ENCODE data around the gene MUC2.

The MUC2 gene

GRCh38 chr11:1087961-1088926, 13.6 kb downstream of the MUC2 start:
- no peak for DNase-seq (ENCODE audit: low read depth)

DNA sequence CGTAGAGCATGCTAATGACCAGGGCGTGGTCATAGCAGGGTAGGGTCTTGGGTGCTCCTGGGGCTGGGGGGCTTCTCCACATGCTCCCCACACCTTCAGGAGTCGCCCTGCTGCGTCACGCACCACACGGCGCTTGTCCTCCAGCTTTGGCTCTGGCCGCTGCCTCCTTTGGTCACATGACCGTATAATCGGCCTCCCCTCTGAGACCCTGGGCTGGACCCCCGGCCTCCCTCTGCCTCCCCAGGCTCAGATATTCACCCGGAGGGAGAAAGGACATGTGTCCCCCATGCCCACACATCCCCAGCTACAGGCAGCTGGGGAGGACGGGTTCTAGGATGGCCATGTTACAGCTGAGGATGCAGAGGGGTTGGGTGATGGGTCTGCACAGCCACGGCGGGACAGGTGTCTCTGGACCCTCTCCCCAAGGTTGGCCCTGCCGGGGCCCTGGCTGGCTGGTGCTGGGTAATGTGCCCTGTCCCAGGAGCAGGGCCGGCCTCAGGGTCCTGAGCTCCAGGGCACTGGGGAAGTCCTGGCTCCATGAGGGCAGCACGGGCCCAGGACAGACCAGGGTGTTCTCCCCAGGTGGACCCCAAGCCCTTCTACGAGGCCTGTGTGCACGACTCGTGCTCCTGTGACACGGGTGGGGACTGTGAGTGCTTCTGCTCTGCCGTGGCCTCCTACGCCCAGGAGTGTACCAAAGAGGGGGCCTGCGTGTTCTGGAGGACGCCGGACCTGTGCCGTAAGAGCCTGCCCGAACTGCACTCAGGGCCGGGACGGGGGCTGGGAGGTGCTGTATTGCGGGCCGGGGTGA, 14.5 kb downstream of the MUC2 start:
- no peak for DNase-seq (ENCODE audit: low read depth)

- no peak for DNase-seq (ENCODE audit: low read depth)
Observed at GRCh38 chr11:1089738-1090599, 15.3 kb downstream of the MUC2 start.

GRCh38 chr11:1090600-1091331, 16.1 kb downstream of the MUC2 start:
- no peak for DNase-seq (ENCODE audit: low read depth)

DNA sequence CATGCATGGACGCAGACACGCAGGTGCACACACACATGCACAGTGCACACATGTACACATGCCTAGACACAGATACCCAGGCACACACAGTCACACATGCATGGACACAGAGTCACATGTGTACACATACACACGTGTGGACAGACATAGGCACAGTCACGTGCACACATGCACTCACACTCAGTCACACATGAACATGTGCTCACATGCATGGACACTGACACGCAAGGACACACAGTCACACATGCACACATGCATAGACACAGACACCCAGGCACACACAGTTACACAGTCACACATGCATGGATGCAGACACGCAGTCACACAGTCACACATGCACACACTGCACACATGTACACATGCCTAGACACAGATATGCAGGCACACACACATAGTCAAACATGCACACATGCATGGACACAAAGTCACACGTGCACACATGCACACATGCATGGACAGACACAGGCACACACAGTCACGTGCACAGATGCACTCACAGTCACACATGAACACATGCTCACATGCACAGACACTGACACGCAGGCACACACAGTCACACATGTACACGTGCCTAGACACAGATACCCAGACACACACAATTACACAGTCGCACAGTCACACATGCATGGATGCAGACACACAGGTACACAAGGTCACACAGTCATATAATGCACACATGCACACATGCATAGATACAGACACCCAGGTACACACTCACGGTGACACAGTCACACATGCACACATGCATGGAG, 16.8 kb downstream of the MUC2 start:
- no peak for DNase-seq (ENCODE audit: low read depth)

DNA sequence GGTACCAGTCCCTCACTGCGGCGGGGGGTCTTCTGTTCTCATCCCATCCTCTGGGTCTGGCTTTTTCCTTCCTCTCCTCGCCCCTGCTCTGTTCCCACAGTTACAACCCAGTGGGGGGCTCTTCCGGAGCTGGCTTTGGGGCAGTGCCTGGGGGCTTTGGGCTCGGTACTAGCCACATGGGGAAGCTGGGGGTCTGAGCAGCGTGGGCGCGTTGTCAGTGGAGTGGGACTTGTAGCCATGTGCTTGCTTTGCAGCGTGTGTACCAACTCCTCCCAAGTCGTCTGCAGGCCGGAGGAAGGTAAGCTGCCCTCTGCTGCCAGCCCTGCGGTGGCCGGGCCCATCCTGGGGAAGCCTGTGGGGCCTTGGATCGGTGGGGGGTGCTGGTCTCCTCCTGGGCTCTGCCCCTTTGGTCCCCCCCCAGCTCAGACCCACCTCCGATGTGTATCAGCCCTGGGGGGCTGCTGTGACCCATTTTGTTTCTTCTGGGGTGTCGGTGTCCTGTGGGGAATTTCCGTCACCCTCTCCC, 17.5 kb downstream of the MUC2 start:
- DNase-seq (ENCODE audit: low read depth) = no peak

- DNase-seq (ENCODE audit: low read depth) = no peak
Observed at GRCh38 chr11:1092919-1093318, 18.2 kb downstream of the MUC2 start.

GRCh38 chr11:1099519-1100355, 25.1 kb downstream of the MUC2 start:
- DNase-seq (ENCODE audit: low read depth) = no peak

GRCh38 chr11:1100417-1101245, 26.0 kb downstream of the MUC2 start:
- DNase-seq (ENCODE audit: low read depth) = no peak

GRCh38 chr11:1101318-1102089, 26.8 kb downstream of the MUC2 start:
- no peak for DNase-seq (ENCODE audit: low read depth)

DNA sequence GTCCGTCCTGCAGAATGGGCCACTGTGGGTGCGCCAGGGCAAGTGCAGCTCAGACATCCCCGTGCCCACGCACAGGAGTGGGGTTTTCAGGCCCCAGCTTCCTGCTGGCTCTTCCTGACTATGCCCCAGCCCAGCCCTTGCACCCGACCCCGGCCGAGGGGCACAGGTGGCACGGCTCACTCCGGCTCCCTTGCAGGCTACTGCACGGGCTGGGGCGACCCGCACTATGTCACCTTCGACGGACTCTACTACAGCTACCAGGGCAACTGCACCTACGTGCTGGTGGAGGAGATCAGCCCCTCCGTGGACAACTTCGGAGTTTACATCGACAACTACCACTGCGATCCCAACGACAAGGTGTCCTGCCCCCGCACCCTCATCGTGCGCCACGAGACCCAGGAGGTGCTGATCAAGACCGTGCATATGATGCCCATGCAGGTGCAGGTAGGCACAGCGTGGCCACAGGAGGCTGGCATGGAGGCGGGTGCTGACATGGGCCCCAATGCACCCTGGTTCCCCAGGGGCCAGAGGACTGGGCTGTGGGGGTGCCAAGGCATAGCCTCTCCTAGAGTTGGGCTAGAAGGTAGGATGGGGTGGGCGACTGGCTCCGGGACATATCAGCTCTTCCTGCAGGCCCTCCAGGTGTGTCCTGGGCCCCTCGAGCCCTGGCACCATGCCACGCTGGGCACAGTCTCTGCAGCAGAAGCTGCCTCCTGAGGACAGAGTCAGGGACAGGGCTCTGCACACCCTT, 27.7 kb downstream of the MUC2 start:
- no peak for DNase-seq (ENCODE audit: low read depth)

- no peak for DNase-seq (ENCODE audit: low read depth)
Observed at GRCh38 chr11:1102996-1103395, 28.3 kb downstream of the MUC2 start.

GRCh38 chr11:1103401-1104360, 29.0 kb downstream of the MUC2 start:
- no peak for DNase-seq (ENCODE audit: low read depth)

DNA sequence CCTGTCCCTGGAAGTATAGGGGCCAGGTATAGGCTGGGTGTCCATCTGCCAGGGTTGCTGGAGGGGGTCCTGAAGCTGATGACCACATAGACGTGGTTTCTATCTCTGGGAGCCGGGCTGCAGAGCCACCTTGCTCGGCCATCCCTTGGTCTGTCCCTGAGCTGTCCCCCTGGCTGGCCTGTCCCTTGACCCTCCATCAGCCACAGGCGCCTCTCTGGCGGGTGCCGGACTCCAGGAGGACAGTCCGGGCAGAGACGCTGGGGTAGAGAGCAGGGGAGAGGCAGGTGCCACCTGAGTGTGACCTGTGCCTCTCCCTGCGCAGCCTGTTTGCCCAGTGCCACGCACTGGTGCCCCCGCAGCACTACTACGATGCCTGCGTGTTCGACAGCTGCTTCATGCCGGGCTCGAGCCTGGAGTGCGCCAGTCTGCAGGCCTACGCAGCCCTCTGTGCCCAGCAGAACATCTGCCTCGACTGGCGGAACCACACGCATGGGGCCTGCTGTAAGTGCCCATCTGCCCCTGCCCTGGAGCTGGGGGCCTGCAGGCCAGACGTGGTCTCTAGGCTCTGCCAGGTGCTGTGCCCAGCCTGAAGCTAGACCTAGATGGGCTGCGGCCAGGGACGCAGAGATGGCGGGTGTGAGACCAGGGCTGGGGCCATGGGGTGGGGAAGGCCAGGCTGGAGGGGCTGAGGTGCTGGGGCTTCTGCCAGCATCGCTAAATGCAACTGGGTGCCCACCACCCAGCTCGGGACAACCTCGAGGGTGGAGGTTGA, 29.9 kb downstream of the MUC2 start:
- no peak for DNase-seq (ENCODE audit: low read depth)

DNA sequence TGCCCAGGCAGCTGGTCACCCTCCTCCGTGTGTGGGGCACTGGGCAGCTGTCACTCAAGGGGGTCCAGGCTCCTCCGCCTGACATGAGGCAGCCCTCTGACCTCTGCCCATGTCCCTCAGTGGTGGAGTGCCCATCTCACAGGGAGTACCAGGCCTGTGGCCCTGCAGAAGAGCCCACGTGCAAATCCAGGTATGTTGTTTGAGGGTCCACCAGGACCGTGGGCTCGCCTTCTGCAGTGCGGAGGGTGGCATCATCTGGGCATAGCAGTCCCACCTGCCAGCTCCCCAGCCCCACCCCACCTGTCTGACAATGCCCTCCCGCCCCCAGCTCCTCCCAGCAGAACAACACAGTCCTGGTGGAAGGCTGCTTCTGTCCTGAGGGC, 30.5 kb downstream of the MUC2 start:
- DNase-seq (ENCODE audit: low read depth) = no peak
